Endothelial cell of umbilical vein (primary cell): Measurements from ENCODE around the gene UBE2F.

Experiments
- CTCF ChIP-seq, 2 donors: IDR thresholded peaks; 1 replicate in 1 of 2; 2 replicates in 1 of 2; pipeline ENCODE4 v1.5.1; 2011; ENCODE audit warnings: low read length in 2 of 2, mild to moderate bottlenecking in 2 of 2, moderate library complexity in 2 of 2, control low read depth in 1 of 2, inconsistent platforms in 1 of 2, low read depth in 1 of 2; ENCODE audit not compliant: insufficient read depth in 1 of 2; ENCODE audit errors: extremely low read depth in 1 of 2
- EZH2 ChIP-seq: IDR thresholded peaks from 2 replicates; pipeline ENCODE4 v1.6.1; 2012; ENCODE audit warnings: borderline replicate concordance, low read depth, mild to moderate bottlenecking, moderate library complexity, low read length, inconsistent platforms; ENCODE audit not compliant: severe bottlenecking
- JUN ChIP-seq: IDR thresholded peaks from 2 replicates; pipeline ENCODE4 v1.6.1; 2011; ENCODE audit warnings: borderline replicate concordance, low read depth; ENCODE audit not compliant: insufficient read length, insufficient read depth
- POLR2A ChIP-seq: IDR thresholded peaks from 2 replicates; pipeline ENCODE4 v1.6.1; 2012; ENCODE audit warnings: low read depth, mild to moderate bottlenecking, control low read depth, low read length
- POLR2AphosphoS5 ChIP-seq: IDR thresholded peaks from 2 replicates; pipeline ENCODE4 v1.6.1; 2012; ENCODE audit warnings: low read depth, mild to moderate bottlenecking, control low read depth, low read length, moderate library complexity; ENCODE audit not compliant: insufficient read depth
- TF ChIP-seq, protein P1 (sequence below): IDR thresholded peaks from 2 replicates; pipeline ENCODE4 v1.6.1; 2011; ENCODE audit not compliant: insufficient read depth, insufficient read length

GRCh38 chr2:237961637-237962036 lies 5.2 kb upstream of the UBE2F start:
- TF ChIP-seq POLR2AphosphoS5, result no peak
- TF ChIP-seq EZH2, result no peak
- TF ChIP-seq CTCF (IDR thresholded peaks at IDR 0.05; ENCODE audit: extremely low read depth in 1 of 2, insufficient read depth in 1 of 2, low read depth in 1 of 2, low read length in 2 of 2), result no peak
- no peak for TF ChIP-seq POLR2A
- TF ChIP-seq JUN, result no peak
- TF ChIP-seq, protein P1, sequence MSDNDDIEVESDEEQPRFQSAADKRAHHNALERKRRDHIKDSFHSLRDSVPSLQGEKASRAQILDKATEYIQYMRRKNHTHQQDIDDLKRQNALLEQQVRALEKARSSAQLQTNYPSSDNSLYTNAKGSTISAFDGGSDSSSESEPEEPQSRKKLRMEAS, result no peak
